HCT116 (cell line): ENCODE measurements around the gene ZNF536. TPM values are rescaled to one million over a fixed set of nuclear protein-coding genes. Genes with fewer than 3 reads are reported as not detected.

ENCODE experiments used
- ATAC-seq: fragments of 200-7000 bp; cut with Tn5 transposase; 2 replicates; pipeline ENCODE4 v1.9.1; 2020; ENCODE audit warnings: mild to moderate bottlenecking, moderate library complexity
- BruUV-seq: library from RNA; stranded (reverse); fragments of 400-500 nt; replicated peaks from 2 replicates; lab custom pipeline; 2021; lab: Mats Ljungman, UMichigan
- CTCF ChIA-PET: fragments of 300-600 bp; sonication (Branson Sonifier 250); formaldehyde crosslinking; loops from one replicate; lab custom pipeline; 2021; ENCODE audit warnings: antibody characterized with exemption; lab: Charles Lee
- POLR2A ChIA-PET: fragments of 300-600, 350-600 bp; sonication (Branson Sonifier 250); formaldehyde crosslinking; loops from one replicate; lab custom pipeline; 2021; ENCODE audit warnings: antibody characterized with exemption; lab: Charles Lee
- RAD21 ChIA-PET, 2 experiments: fragments of 300-600 bp; sonication (Branson Sonifier 250); formaldehyde crosslinking; loops; one replicate each; lab custom pipeline; 2023; ENCODE audit warnings: low total read pairs in 2 of 2; ENCODE audit not compliant: uncharacterized antibody in 2 of 2, unreplicated experiment in 2 of 2, low non-redundant PET in 1 of 2; lab: Charles Lee
- DNase-seq: peaks from one replicate; pipeline ENCODE4 v3.0.0-alpha.2; 2010; ENCODE audit warnings: low read depth, low spot score
- H2AFZ ChIP-seq: fragments of 200-600 bp; shearing (Covaris generic), sonication (generic); 2 replicates; pipeline ENCODE4 v1.6.1; 2017; ENCODE audit warnings: low read depth, mixed run types, mixed read lengths, antibody characterized with exemption, low read length; ENCODE audit not compliant: poor library complexity, severe bottlenecking
- H3K27ac ChIP-seq: 2 replicates; pipeline ENCODE4 v1.5.1; 2012; ENCODE audit warnings: low read depth, low read length
- H3K27me3 ChIP-seq: fragments of 200-600 bp; sonication (generic); 2 replicates; pipeline ENCODE4 v1.6.1; 2016; ENCODE audit warnings: mixed run types, low read length, mixed read lengths; ENCODE audit not compliant: insufficient read depth
- H3K36me3 ChIP-seq, 2 experiments: fragments of 200-500 bp in 1 of 2; fragments of 200-600 bp in 1 of 2; sonication (Bioruptor generic) in 1 of 2; sonication (generic) in 1 of 2; 2 replicates each; pipeline versions ENCODE4 v1.5.1 to v1.6.1; 2014 to 2016; ENCODE audit warnings: low read length in 2 of 2, inconsistent platforms in 1 of 2, mixed read lengths in 1 of 2, mixed run types in 1 of 2; ENCODE audit not compliant: insufficient read depth in 2 of 2, control insufficient read depth in 1 of 2
- H3K4me1 ChIP-seq, 2 experiments: fragments of 200-600 bp in 1 of 2; sonication (generic) in 1 of 2; 2 replicates each; pipeline versions ENCODE4 v1.5.1 to v1.6.1; 2012 to 2017; ENCODE audit warnings: low read length in 2 of 2, inconsistent platforms in 1 of 2, mild to moderate bottlenecking in 1 of 2, mixed read lengths in 1 of 2, mixed run types in 1 of 2, moderate library complexity in 1 of 2; ENCODE audit not compliant: insufficient read depth in 2 of 2, control insufficient read depth in 1 of 2
- H3K4me2 ChIP-seq: fragments of 200-600 bp; sonication (generic); 2 replicates; pipeline ENCODE4 v1.6.1; 2017; ENCODE audit warnings: mixed run types, low read length, mixed read lengths
- H3K4me3 ChIP-seq, 2 experiments: fragments of 200-600 bp in 1 of 2; sonication (generic) in 1 of 2; replicated peaks in 1 of 2; 2 replicates each; pipeline ENCODE4 v1.5.1; 2011 to 2016; ENCODE audit warnings: low read length in 2 of 2, control low read depth in 1 of 2, low read depth in 1 of 2, mild to moderate bottlenecking in 1 of 2, mixed read lengths in 1 of 2, mixed run types in 1 of 2
- H3K79me2 ChIP-seq: fragments of 200-600 bp; sonication (generic); 2 replicates; pipeline ENCODE4 v1.6.1; 2017; ENCODE audit warnings: mild to moderate bottlenecking, mixed run types, low read length, moderate library complexity, mixed read lengths; ENCODE audit not compliant: insufficient read depth
- H3K9ac ChIP-seq: fragments of 200-600 bp; sonication (generic); 2 replicates; pipeline ENCODE4 v1.6.1; 2016; ENCODE audit warnings: low read length, mixed read lengths
- H3K9me2 ChIP-seq: fragments of 200-600 bp; sonication (generic), shearing (Covaris generic); 2 replicates; pipeline ENCODE4 v1.6.1; 2017; ENCODE audit warnings: mixed run types, mild to moderate bottlenecking, moderate library complexity; ENCODE audit not compliant: insufficient read depth
- H3K9me3 ChIP-seq, 2 experiments: fragments of 200-500 bp in 1 of 2; fragments of 200-600 bp in 1 of 2; sonication (Bioruptor generic) in 1 of 2; sonication (generic) in 1 of 2; 2 replicates each; pipeline ENCODE4 v1.6.1; 2014 to 2017; ENCODE audit warnings: low read length in 2 of 2, mixed read lengths in 2 of 2, inconsistent platforms in 1 of 2, low read depth in 1 of 2, mild to moderate bottlenecking in 1 of 2, mixed run types in 1 of 2, moderate library complexity in 1 of 2; ENCODE audit not compliant: control insufficient read depth in 1 of 2, insufficient read depth in 1 of 2
- H4K20me1 ChIP-seq: fragments of 200-600 bp; sonication (generic), shearing (Covaris generic); 2 replicates; pipeline ENCODE4 v1.6.1; 2017; ENCODE audit warnings: mixed run types, mild to moderate bottlenecking, moderate library complexity; ENCODE audit not compliant: insufficient read depth
- CBX3 ChIP-seq: IDR thresholded peaks from 2 replicates; pipeline ENCODE4 v1.6.1; 2012; ENCODE audit warnings: low read depth
- EGR1 ChIP-seq: IDR thresholded peaks from 2 replicates; pipeline ENCODE4 v1.6.1; 2012; ENCODE audit warnings: low read depth
- ELF1 ChIP-seq: IDR thresholded peaks from 2 replicates; pipeline ENCODE4 v1.6.1; 2012; ENCODE audit warnings: low read depth, borderline replicate concordance
- EZH2 ChIP-seq: fragments of 200-600 bp; sonication (generic); IDR thresholded peaks from 2 replicates; pipeline ENCODE4 v1.6.1; 2017; ENCODE audit warnings: antibody characterized with exemption, mixed run types
- EZH2phosphoT487 ChIP-seq: fragments of 200-600 bp; IDR thresholded peaks from 2 replicates; pipeline ENCODE4 v1.6.1; 2018; ENCODE audit warnings: antibody characterized with exemption, borderline replicate concordance
- FOSL1 ChIP-seq: IDR thresholded peaks from 2 replicates; pipeline ENCODE4 v1.6.1; 2012; ENCODE audit warnings: low read depth
- POLR2AphosphoS5 ChIP-seq: IDR thresholded peaks from 2 replicates; pipeline ENCODE4 v1.6.1; 2011; ENCODE audit warnings: mild to moderate bottlenecking, low read depth, low read length, moderate library complexity
- RAD21 ChIP-seq: IDR thresholded peaks from 2 replicates; pipeline ENCODE4 v1.6.1; 2012; ENCODE audit warnings: low read depth, mild to moderate bottlenecking
- SP1 ChIP-seq: IDR thresholded peaks from 2 replicates; pipeline ENCODE4 v1.6.1; 2012; ENCODE audit warnings: low read depth
- SRF ChIP-seq: IDR thresholded peaks from 2 replicates; pipeline ENCODE4 v1.6.1; 2012; ENCODE audit warnings: low read depth
- TCF7L2 ChIP-seq: IDR thresholded peaks from 2 replicates; pipeline ENCODE4 v1.7.0; 2011; ENCODE audit warnings: borderline replicate concordance, inconsistent platforms; ENCODE audit not compliant: insufficient read depth, insufficient read length; ENCODE audit errors: extremely low read depth
- ZBTB33 ChIP-seq: IDR thresholded peaks from 2 replicates; pipeline ENCODE4 v1.6.1; 2011; ENCODE audit warnings: mild to moderate bottlenecking, low read length, moderate library complexity; ENCODE audit not compliant: insufficient replicate concordance; ENCODE audit errors: extremely low read depth
- intact Hi-C: fragments of 100-400 bp; cut with micrococcal nuclease; formaldehyde crosslinking; loops from 2 replicates; pipeline ENCODE4 v1.10.0; 2022
- total RNA-seq: library from RNA; stranded (reverse); gene quantifications from one replicate; pipeline ENCODE4 v1.2.1, GENCODE V29; 2021; ENCODE audit not compliant: unreplicated experiment

The ZNF536 gene
- total RNA-seq, 1 experiment from 2014 or later = not detected

GRCh38 chr19:30540761-30541160 lies 168.6 kb downstream of the ZNF536 start (continued):
- TF ChIP-seq ZBTB33 (no peak), SRF (no peak), SP1 (no peak)

GRCh38 chr19:30541575-30541974 lies 169.4 kb downstream of the ZNF536 start:
- BruUV-seq = no TSS peak
- no peaks in the 10 kb centered on the region for H3K79me2 ChIP-seq
- no peak overlapping the region for H3K4me2 ChIP-seq
- RAD21 ChIA-PET = no interaction called here
- ATAC-seq (no peak), DNase-seq (no peak)
- no peaks in the 10 kb centered on the region for H4K20me1 ChIP-seq
- no peak for TF ChIP-seq ELF1
- TF ChIP-seq, all 23 proteins: peak for 0
- H3K9ac ChIP-seq = no peak overlapping the region
- intact Hi-C loops = no loop called here
- H3K4me3 ChIP-seq = no peak overlapping the region
- ChIA-PET POLR2A (no interaction called here), CTCF (no interaction called here)
- H3K36me3 ChIP-seq = no peaks in the 10 kb centered on the region
- 0 out of 2 replicates have a peak, but pooled peaks cover 3% of the 10 kb centered on the region for H3K27me3 ChIP-seq
- H3K9me3 ChIP-seq = no peaks in the 10 kb centered on the region
- H3K4me1 ChIP-seq = no peaks in the 10 kb centered on the region
- H3K9me2 ChIP-seq = no peaks in the 10 kb centered on the region
- H2AFZ ChIP-seq = no peak overlapping the region
- H3K27ac ChIP-seq = no peak overlapping the region

GRCh38 chr19:30543243-30543945 lies 171.2 kb downstream of the ZNF536 start:
- 0 out of 2 replicates have a peak, but pooled peaks cover 2% of the 10 kb centered on the region for H3K27me3 ChIP-seq
- TF ChIP-seq TCF7L2 (no peak), RAD21 (no peak), EZH2 (no peak), CBX3 (no peak), EZH2phosphoT487 (no peak), ELF1 (no peak), EGR1 (no peak), POLR2AphosphoS5 (no peak), FOSL1 (no peak)
- TF ChIP-seq, all 23 proteins: peak for 0
- Histone ChIP-seq H3K4me2 (no peak overlapping the region), H3K9ac (no peak overlapping the region), H3K36me3 (no peaks in the 10 kb centered on the region), H3K4me1 (no peaks in the 10 kb centered on the region), H3K9me2 (no peaks in the 10 kb centered on the region), H3K27ac (no peak overlapping the region), H3K79me2 (no peaks in the 10 kb centered on the region), H3K9me3 (no peaks in the 10 kb centered on the region), H3K4me3 (no peak overlapping the region), H4K20me1 (no peaks in the 10 kb centered on the region), H2AFZ (no peak overlapping the region)
- RAD21 ChIA-PET = no interaction called here
- DNase-seq = no peak
- CTCF ChIA-PET = no interaction called here
- no TSS peak for BruUV-seq
- POLR2A ChIA-PET = no interaction called here
- ATAC-seq = no peak
- intact Hi-C loops = no loop called here
